HG03135 (cell line): ENCODE data around the gene SLC12A4.

Source experiments
- ATAC-seq: cut with Tn5 transposase; IDR thresholded peaks from one replicate; pipeline ENCODE4 v1.9.1; 2021; ENCODE audit warnings: mild to moderate bottlenecking, moderate library complexity; ENCODE audit not compliant: unreplicated experiment

The SLC12A4 gene

GRCh38 chr16:67907397-67908180 lies 60.8 kb downstream of the SLC12A4 start:
- ATAC-seq: no peak

- ATAC-seq: no peak
Measured at GRCh38 chr16:67902831-67903230, 65.6 kb downstream of the SLC12A4 start.

- no peak for ATAC-seq
Measured at GRCh38 chr16:67901734-67902133, 66.7 kb downstream of the SLC12A4 start.

GRCh38 chr16:67897231-67897630 lies 71.2 kb downstream of the SLC12A4 start:
- no peak for ATAC-seq

- ATAC-seq: no peak
Measured at GRCh38 chr16:67893743-67894399, 74.6 kb downstream of the SLC12A4 start.
